Activated T-cell treated with anti-CD3 and anti-CD28 coated beads for 48 hours (primary cell): Measurements from ENCODE around the gene VCL.
"Not testable (repeated sequence)": the region's sequence is repeated elsewhere in the genome, so short reads cannot be mapped to it uniquely, and the experiment has no call there.

ENCODE experiments used
- DNase-seq: peaks from one replicate; pipeline ENCODE4 v3.0.0-alpha.2; 2020; ENCODE audit warnings: low read depth

VCL gene

GRCh38 chr10:74107391-74107790 lies 109.5 kb downstream of the VCL start:
- DNase-seq = no peak

GRCh38 chr10:74109452-74109851 lies 111.5 kb downstream of the VCL start:
- DNase-seq = no peak

GRCh38 chr10:74110120-74110519 lies 112.2 kb downstream of the VCL start:
- DNase-seq = no peak

GRCh38 chr10:74111799-74112198 lies 113.9 kb downstream of the VCL start:
- DNase-seq = no peak

GRCh38 chr10:74113546-74113945 lies 115.6 kb downstream of the VCL start:
- no peak for DNase-seq

- no peak for DNase-seq
Observed at GRCh38 chr10:74114041-74114448, 116.1 kb downstream of the VCL start.

- DNase-seq = no peak
Observed at GRCh38 chr10:74117738-74118137, 119.8 kb downstream of the VCL start.

- no peak for DNase-seq
Observed at GRCh38 chr10:74118804-74119203, 120.9 kb downstream of the VCL start.

GRCh38 chr10:74120911-74121310 lies 123.0 kb downstream of the VCL start:
- DNase-seq = no peak

GRCh38 chr10:74121368-74121767 lies 123.5 kb downstream of the VCL start:
- DNase-seq = no peak

GRCh38 chr10:74122060-74122459 lies 124.1 kb downstream of the VCL start:
- no peak for DNase-seq

GRCh38 chr10:74123081-74123480 lies 125.2 kb downstream of the VCL start:
- DNase-seq = no peak

- DNase-seq = no peak
Observed at GRCh38 chr10:74133923-74134820, 136.3 kb downstream of the VCL start.

GRCh38 chr10:74135452-74135851 lies 137.5 kb downstream of the VCL start:
- DNase-seq = no peak

- no peak for DNase-seq
Observed at GRCh38 chr10:74137992-74138391, 140.1 kb downstream of the VCL start.

GRCh38 chr10:74138596-74138995 lies 140.7 kb downstream of the VCL start:
- not testable (repeated sequence) for DNase-seq

GRCh38 chr10:74139981-74140380 lies 142.1 kb downstream of the VCL start:
- no peak for DNase-seq

GRCh38 chr10:74140553-74140952 lies 142.6 kb downstream of the VCL start:
- DNase-seq = no peak

GRCh38 chr10:74145133-74145532 lies 147.2 kb downstream of the VCL start:
- DNase-seq = no peak

GRCh38 chr10:74146980-74147379 lies 149.1 kb downstream of the VCL start:
- not testable (repeated sequence) for DNase-seq

GRCh38 chr10:74150204-74150989 lies 152.5 kb downstream of the VCL start, which contains the start of gene AP3M1:
Gene AP3M1 (minus strand): TSS chr10:74150828. CDS start chr10:74138379, 12,449 bp downstream.
- peak; percentile 72 for DNase-seq

- peak; percentile 99 for DNase-seq
Observed at GRCh38 chr10:74150990-74151878, 153.3 kb downstream of the VCL start, which contains the start of gene ADK. Gene ADK (plus strand): TSS chr10:74151221. CDS start chr10:74151279, 58 bp downstream.
